Glutamatergic neuron (in vitro differentiated cells): ENCODE data around the gene FSIP1. TPM values are rescaled to one million over a fixed set of nuclear protein-coding genes. Genes with fewer than 3 reads are reported as not detected.

Experiments
- DNase-seq: peaks from one replicate; pipeline ENCODE4 v3.0.0; 2022
- H3K27ac Mint-ChIP-seq: one replicate; pipeline ENCODE4 v1.8.0; 2020; ENCODE audit warnings: mild to moderate bottlenecking, mixed read lengths, inconsistent platforms; ENCODE audit not compliant: unreplicated experiment
- H3K27me3 Mint-ChIP-seq: one replicate; pipeline ENCODE4 v1.8.0; 2020; ENCODE audit warnings: mild to moderate bottlenecking, moderate library complexity, mixed read lengths, inconsistent platforms; ENCODE audit not compliant: unreplicated experiment
- H3K36me3 Mint-ChIP-seq: one replicate; pipeline ENCODE4 v1.8.0; 2020; ENCODE audit warnings: mild to moderate bottlenecking, mixed read lengths, inconsistent platforms; ENCODE audit not compliant: unreplicated experiment
- H3K4me1 Mint-ChIP-seq: one replicate; pipeline ENCODE4 v1.8.0; 2020; ENCODE audit warnings: mild to moderate bottlenecking, low read depth, mixed read lengths, inconsistent platforms; ENCODE audit not compliant: unreplicated experiment
- H3K4me3 Mint-ChIP-seq: one replicate; pipeline ENCODE4 v1.8.0; 2020; ENCODE audit warnings: mild to moderate bottlenecking, mixed read lengths, inconsistent platforms; ENCODE audit not compliant: unreplicated experiment
- H3K9me3 Mint-ChIP-seq: one replicate; pipeline ENCODE4 v1.8.0; 2020; ENCODE audit warnings: mild to moderate bottlenecking, moderate library complexity, mixed read lengths, inconsistent platforms; ENCODE audit not compliant: unreplicated experiment
- total RNA-seq: library from RNA; stranded (reverse); fragmentation: NEBNext Ultra II Directional; extraction: Animal tissue kit (Norgen Biotek cat#: 25700); gene quantifications from one replicate; pipeline ENCODE4 v1.2.1, GENCODE V29; 2021; ENCODE audit not compliant: unreplicated experiment
- TF ChIP-seq, protein P1 (sequence below): fragments of 200-600 bp; sonication (generic); IDR thresholded peaks from one replicate; pipeline ENCODE4 v1.5.0; 2021; ENCODE audit not compliant: partially characterized antibody, unreplicated experiment

The FSIP1 gene
- total RNA-seq, 1 donor from 2014 or later: 1.5 TPM

DNA sequence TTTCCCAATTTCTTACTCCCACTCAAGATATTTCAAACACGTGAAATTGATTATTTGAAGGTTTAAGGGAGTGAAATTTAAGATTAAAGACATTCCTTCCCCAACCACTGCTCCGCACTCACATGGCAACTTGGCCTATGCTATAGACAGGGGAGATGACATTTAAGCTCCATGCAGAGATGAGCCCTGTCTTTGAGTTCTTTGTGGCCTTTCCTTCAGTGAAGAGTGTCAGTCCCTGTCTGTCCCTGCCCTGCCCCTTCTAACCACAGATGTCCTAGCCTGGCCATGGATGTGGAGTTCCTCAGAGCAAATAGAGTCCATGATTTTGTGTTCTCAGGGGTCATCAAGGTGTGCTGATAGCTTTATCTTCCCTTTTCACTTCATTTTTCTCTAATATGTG lies 231.2 kb downstream of the FSIP1 start:
- H3K27ac Mint-ChIP-seq: no peak overlapping the region
- H3K9me3 Mint-ChIP-seq: no peaks in the 10 kb centered on the region
- TF ChIP-seq, protein P1, sequence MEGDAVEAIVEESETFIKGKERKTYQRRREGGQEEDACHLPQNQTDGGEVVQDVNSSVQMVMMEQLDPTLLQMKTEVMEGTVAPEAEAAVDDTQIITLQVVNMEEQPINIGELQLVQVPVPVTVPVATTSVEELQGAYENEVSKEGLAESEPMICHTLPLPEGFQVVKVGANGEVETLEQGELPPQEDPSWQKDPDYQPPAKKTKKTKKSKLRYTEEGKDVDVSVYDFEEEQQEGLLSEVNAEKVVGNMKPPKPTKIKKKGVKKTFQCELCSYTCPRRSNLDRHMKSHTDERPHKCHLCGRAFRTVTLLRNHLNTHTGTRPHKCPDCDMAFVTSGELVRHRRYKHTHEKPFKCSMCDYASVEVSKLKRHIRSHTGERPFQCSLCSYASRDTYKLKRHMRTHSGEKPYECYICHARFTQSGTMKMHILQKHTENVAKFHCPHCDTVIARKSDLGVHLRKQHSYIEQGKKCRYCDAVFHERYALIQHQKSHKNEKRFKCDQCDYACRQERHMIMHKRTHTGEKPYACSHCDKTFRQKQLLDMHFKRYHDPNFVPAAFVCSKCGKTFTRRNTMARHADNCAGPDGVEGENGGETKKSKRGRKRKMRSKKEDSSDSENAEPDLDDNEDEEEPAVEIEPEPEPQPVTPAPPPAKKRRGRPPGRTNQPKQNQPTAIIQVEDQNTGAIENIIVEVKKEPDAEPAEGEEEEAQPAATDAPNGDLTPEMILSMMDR: no peak
- no peaks in the 10 kb centered on the region for H3K36me3 Mint-ChIP-seq
- no peak overlapping the region for H3K4me3 Mint-ChIP-seq
- no peaks in the 10 kb centered on the region for H3K27me3 Mint-ChIP-seq
- H3K4me1 Mint-ChIP-seq: peaks cover 6% of the 10 kb centered on the region
- DNase-seq: no peak

Other genes with a start within 250 kb of the FSIP1 start
- 0.83 TPM for gene THBS1, start 201.8 kb downstream of the FSIP1 start, total RNA-seq
- gene GPR176, start 137.4 kb upstream of the FSIP1 start, total RNA-seq: 15.9 TPM
- 17.7 TPM for gene EIF2AK4, start 151.3 kb upstream of the FSIP1 start, total RNA-seq